ENCODE data around the gene ELANE. TPM values are rescaled to one million over a fixed set of nuclear protein-coding genes. Genes with fewer than 3 reads are reported as not detected.

ELANE gene
- total and polyA plus RNA-seq, 2 experiments from 2014 or later = 0.81 to 0.83 TPM

DNA sequence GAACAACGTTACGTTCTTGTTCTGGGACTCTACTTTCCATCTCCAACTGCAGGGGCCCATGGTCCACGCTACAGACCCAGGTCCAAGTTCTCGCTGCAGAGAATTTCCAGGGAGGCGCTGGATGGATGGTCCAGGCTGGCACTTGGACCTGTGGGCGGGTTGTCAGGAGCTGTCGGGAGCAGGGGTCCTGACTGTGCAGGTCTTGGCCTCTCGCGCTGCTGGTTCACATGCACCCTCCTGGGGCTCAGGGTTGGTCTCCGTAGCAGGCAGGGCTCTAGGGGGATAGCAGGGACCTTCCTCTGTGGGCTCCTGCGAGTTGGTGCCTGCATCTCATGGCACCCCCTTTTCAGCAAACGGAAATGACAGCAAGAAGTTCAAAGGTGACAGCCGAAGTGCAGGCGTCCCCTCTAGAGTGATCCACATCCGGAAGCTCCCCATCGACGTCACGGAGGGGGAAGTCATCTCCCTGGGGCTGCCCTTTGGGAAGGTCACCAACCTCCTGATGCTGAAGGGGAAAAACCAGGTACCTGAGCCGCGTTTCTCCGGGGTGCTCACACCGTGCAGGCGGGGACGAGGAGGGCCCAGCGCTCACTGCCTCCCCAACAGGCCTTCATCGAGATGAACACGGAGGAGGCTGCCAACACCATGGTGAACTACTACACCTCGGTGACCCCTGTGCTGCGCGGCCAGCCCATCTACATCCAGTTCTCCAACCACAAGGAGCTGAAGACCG is 48.3 kb upstream of the ELANE start:
- Histone ChIP-seq H3K9me2 (replicated peaks; ENCODE audit: insufficient read depth) (no peaks in the 10 kb centered on the region), H3K27me3 (no peaks in the 10 kb centered on the region), H3K79me2 (peaks cover 100% of the 10 kb centered on the region), H2AFZ (no peak overlapping the region), H3K4me1 (ENCODE audit: insufficient read depth) (peaks cover 40% of the 10 kb centered on the region), H3K9me3 (ENCODE audit: low read depth) (no peaks in the 10 kb centered on the region), H3K36me3 (replicated peaks; ENCODE audit: insufficient read depth, low read depth) (no peaks in the 10 kb centered on the region), H3K4me3 (no peak overlapping the region), H3K4me2 (no peak overlapping the region), H3K27ac (peak overlapping the region; percentile 62), H4K20me1 (ENCODE audit: insufficient read depth, poor library complexity, severe bottlenecking) (peaks cover 100% of the 10 kb centered on the region)
- no peak for TF ChIP-seq EZH2phosphoT487 (IDR thresholded peaks at IDR 0.05; ENCODE audit: low read depth, severe bottlenecking, unreplicated experiment)
- no peak for TF ChIP-seq EZH2 (IDR thresholded peaks at IDR 0.05; ENCODE audit: borderline replicate concordance)
- no peak for TF ChIP-seq CTCF (IDR thresholded peaks at IDR 0.05; ENCODE audit: poor library complexity)
- WGBS (ENCODE audit: low lambda C conversion rate, missing lambda C conversion rate) = 94% methylated on average over 31 of the region's 31 CpGs
- DNase-seq (ENCODE audit: low spot score) = no peak

- no peak for DNase-seq (ENCODE audit: low spot score)
- 96% methylated on average over 50 of the region's 53 CpGs for WGBS (ENCODE audit: low lambda C conversion rate, missing lambda C conversion rate)
- no peak overlapping the region for H2AFZ ChIP-seq
- H3K27ac ChIP-seq = no peak overlapping the region
- no peaks in the 10 kb centered on the region for H3K27me3 ChIP-seq
- TF ChIP-seq EZH2phosphoT487 (IDR thresholded peaks at IDR 0.05; ENCODE audit: low read depth, severe bottlenecking, unreplicated experiment) (no peak), CTCF (IDR thresholded peaks at IDR 0.05; ENCODE audit: poor library complexity) (no peak), EZH2 (IDR thresholded peaks at IDR 0.05; ENCODE audit: borderline replicate concordance) (no peak)
- H3K4me2 ChIP-seq = no peak overlapping the region
- H3K4me1 ChIP-seq (ENCODE audit: insufficient read depth) = peaks cover 35% of the 10 kb centered on the region
- H3K9me2 ChIP-seq (replicated peaks; ENCODE audit: insufficient read depth) = no peaks in the 10 kb centered on the region
- no peak overlapping the region for H3K4me3 ChIP-seq
- H4K20me1 ChIP-seq (ENCODE audit: insufficient read depth, poor library complexity, severe bottlenecking) = peaks cover 100% of the 10 kb centered on the region
- no peaks in the 10 kb centered on the region for H3K9me3 ChIP-seq (ENCODE audit: low read depth)
- peaks cover 3% of the 10 kb centered on the region for H3K36me3 ChIP-seq (replicated peaks; ENCODE audit: insufficient read depth, low read depth)
- peaks cover 96% of the 10 kb centered on the region for H3K79me2 ChIP-seq
Observed at GRCh38 chr19:804419-805165, 47.5 kb upstream of the ELANE start.

GRCh38 chr19:805166-805551 is 46.9 kb upstream of the ELANE start:
- Histone ChIP-seq H3K79me2 (peaks cover 95% of the 10 kb centered on the region), H4K20me1 (ENCODE audit: insufficient read depth, poor library complexity, severe bottlenecking) (peaks cover 100% of the 10 kb centered on the region), H3K27me3 (no peaks in the 10 kb centered on the region), H3K9me3 (ENCODE audit: low read depth) (no peaks in the 10 kb centered on the region), H3K4me1 (ENCODE audit: insufficient read depth) (peaks cover 30% of the 10 kb centered on the region), H3K4me2 (no peak overlapping the region), H3K36me3 (replicated peaks; ENCODE audit: insufficient read depth, low read depth) (peaks cover 5% of the 10 kb centered on the region), H3K27ac (no peak overlapping the region), H3K9me2 (replicated peaks; ENCODE audit: insufficient read depth) (no peaks in the 10 kb centered on the region), H3K4me3 (no peak overlapping the region), H2AFZ (no peak overlapping the region)
- TF ChIP-seq EZH2 (IDR thresholded peaks at IDR 0.05; ENCODE audit: borderline replicate concordance) (no peak), CTCF (IDR thresholded peaks at IDR 0.05; ENCODE audit: poor library complexity) (no peak), EZH2phosphoT487 (IDR thresholded peaks at IDR 0.05; ENCODE audit: low read depth, severe bottlenecking, unreplicated experiment) (no peak)
- DNase-seq (ENCODE audit: low spot score) = no peak
- WGBS (ENCODE audit: low lambda C conversion rate, missing lambda C conversion rate) = over 99% methylated on average over 31 of the region's 33 CpGs

All from hepatocyte (in vitro differentiated cells).